Activated CD8-positive, alpha-beta memory T cell treated with anti-CD3 and anti-CD28 coated beads, Interleukin-2, amount 50 U/mL, for 48 hours (primary cell): ENCODE data around the gene MED7.
A peak's percentile ranks its signal among the peaks of the same experiment; 100 is the strongest.

ENCODE experiments used
- DNase-seq: peaks from one replicate; pipeline ENCODE4 v3.0.0-alpha.2; 2020

MED7 gene

DNA sequence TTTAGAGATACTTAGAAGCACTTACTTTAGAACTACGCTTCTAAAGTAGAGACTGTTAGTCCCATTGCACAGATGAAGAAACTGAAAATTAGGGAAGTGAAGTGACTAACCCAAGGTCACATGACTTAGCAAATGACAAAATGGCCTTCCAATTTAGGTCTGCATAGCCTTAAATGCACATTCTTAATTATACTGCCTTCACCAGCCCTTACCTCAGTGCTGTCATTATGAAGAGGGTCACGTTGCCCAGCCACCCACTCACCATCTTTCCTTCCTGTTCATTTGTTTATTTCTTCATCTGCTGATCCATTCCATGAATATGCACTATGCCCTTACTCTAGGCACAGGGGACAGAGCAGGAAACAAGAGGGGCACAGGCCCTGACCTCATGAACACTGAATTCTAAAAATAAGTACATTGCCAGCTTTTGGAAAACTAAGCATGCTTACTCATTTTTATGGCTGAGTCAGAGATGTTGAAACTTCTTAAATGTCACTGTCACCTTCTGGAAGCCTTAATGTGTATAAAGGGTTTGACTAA, 42.5 kb downstream of the MED7 start:
- DNase-seq = peak; percentile 62

DNA sequence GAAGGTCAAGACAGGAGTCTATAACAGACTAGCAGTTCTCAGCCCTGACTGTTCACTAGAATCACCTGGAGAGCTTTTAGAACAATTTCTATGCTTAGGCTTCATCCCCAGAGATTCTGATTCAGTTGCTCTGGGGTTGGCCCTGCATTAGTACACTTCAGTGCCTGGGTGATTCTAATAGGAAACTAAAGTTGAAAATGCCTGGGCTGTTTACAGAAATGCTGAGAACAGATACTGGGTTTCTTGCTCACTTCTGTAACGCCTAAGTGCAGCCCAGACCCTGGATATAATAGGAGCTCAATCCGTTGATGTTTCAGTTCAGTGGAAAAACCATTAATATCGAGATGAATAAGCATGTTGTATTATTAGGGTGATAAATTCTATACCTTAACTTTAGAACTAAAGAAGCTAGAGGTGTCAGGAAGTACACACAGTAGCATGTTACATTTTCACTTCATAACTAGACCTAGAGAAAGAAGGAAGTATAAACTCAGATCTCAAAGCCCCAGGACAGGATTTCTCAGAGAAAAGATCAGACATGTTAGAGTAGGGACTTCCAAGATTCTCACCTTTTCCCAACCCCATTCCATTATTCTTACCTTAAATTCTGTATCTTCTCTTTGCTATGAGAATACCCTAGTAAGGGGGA, 54.2 kb downstream of the MED7 start:
- DNase-seq = no peak
